HUES64 (cell line): ENCODE results near the gene DUSP22.

ENCODE experiments used
- H3K27ac ChIP-seq: 2 replicates; pipeline ENCODE4 v1.7.0; 2013; ENCODE audit warnings: low read depth, low read length, inconsistent platforms
- H3K27me3 ChIP-seq: 2 replicates; pipeline ENCODE4 v1.6.1; 2013; ENCODE audit warnings: mild to moderate bottlenecking, low read length; ENCODE audit not compliant: insufficient read depth
- H3K36me3 ChIP-seq: 2 replicates; pipeline ENCODE4 v1.6.1; 2013; ENCODE audit warnings: mild to moderate bottlenecking, low read length; ENCODE audit not compliant: insufficient read depth
- H3K4me1 ChIP-seq: 2 replicates; pipeline ENCODE4 v1.6.1; 2013; ENCODE audit warnings: mild to moderate bottlenecking, low read length, moderate library complexity; ENCODE audit not compliant: insufficient read depth
- H3K4me3 ChIP-seq: 2 replicates; pipeline ENCODE4 v1.5.1; 2013; ENCODE audit warnings: mild to moderate bottlenecking, low read length, moderate library complexity
- H3K9ac ChIP-seq: 2 replicates; pipeline ENCODE4 v1.6.1; 2013; ENCODE audit warnings: mild to moderate bottlenecking, low read depth, low read length
- H3K9me3 ChIP-seq: 2 replicates; pipeline ENCODE4 v1.6.1; 2013; ENCODE audit warnings: low read depth, low read length; ENCODE audit not compliant: insufficient read depth
- WGBS: fragments of 150-250, 120-280 bp; methylation state at CpG from one replicate; pipeline ENCODE4 v1.1.7; 2013; ENCODE audit warnings: missing lambda C conversion rate; 5-methylcytosine and 5-hydroxymethylcytosine counted together

Gene DUSP22

DNA sequence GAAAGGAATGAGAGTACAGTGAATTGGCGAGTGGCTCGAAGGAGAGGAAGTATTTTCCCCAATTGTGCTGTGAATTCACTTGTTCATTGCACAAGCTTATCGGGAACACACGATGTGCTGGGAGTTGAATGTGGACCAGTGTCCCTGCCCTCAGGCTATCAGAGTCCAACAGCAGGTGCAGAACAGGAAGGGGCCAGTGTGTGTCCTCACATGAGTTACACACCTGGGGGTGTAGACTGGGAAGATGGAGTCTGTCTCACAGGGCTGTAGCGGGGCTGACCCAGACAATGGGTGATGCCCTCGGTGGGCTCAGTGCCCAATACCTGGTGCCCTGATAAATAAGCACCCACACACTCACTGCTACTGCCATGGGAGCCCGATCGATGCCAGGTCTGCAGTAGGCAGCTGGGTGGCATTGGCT lies 14.4 kb downstream of the DUSP22 start:
- H3K4me1 ChIP-seq: no peaks in the 10 kb centered on the region
- no peak overlapping the region for H3K9ac ChIP-seq
- WGBS: 96% methylated on average over 8 of the region's 8 CpGs
- no peak overlapping the region for H3K4me3 ChIP-seq
- H3K27me3 ChIP-seq: no peaks in the 10 kb centered on the region
- peaks cover 13% of the 10 kb centered on the region for H3K9me3 ChIP-seq
- H3K27ac ChIP-seq: no peak overlapping the region
- H3K36me3 ChIP-seq: no peaks in the 10 kb centered on the region

GRCh38 chr6:307065-307814 lies 15.0 kb downstream of the DUSP22 start:
- H3K9me3 ChIP-seq: peaks cover 7% of the 10 kb centered on the region
- no peaks in the 10 kb centered on the region for H3K27me3 ChIP-seq
- H3K27ac ChIP-seq: no peak overlapping the region
- H3K4me3 ChIP-seq: no peak overlapping the region
- WGBS: 90% methylated on average over 15 of the region's 15 CpGs
- H3K36me3 ChIP-seq: no peaks in the 10 kb centered on the region
- H3K4me1 ChIP-seq: no peaks in the 10 kb centered on the region
- no peak overlapping the region for H3K9ac ChIP-seq

DNA sequence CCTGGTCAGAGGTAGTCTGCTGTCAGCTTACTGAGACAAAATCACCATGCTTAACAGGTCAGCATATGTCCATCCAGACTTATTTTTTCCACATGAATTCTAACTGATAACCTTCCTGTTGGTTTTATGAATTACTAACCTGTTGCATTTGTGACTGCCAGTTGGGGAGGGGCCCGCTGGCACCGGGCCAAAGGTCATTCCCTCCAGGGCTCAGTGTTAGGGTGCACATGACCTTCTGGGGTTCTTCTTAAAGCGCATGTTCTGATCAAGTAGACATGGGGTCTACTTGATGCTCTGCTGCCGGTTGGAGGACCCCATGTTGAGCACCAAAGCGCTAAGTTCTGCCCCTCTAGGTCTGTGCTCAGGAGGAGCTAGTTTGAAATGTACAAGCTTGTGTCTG lies 15.6 kb downstream of the DUSP22 start:
- H3K9me3 ChIP-seq: peaks cover 3% of the 10 kb centered on the region
- H3K27me3 ChIP-seq: no peaks in the 10 kb centered on the region
- no peak overlapping the region for H3K27ac ChIP-seq
- no peaks in the 10 kb centered on the region for H3K4me1 ChIP-seq
- no peak overlapping the region for H3K4me3 ChIP-seq
- WGBS: 85% methylated on average over 5 of the region's 5 CpGs
- H3K9ac ChIP-seq: no peak overlapping the region
- H3K36me3 ChIP-seq: no peaks in the 10 kb centered on the region

- Histone ChIP-seq H3K36me3 (no peaks in the 10 kb centered on the region), H3K9ac (no peak overlapping the region), H3K9me3 (peaks cover 3% of the 10 kb centered on the region), H3K27ac (no peak overlapping the region), H3K4me3 (no peak overlapping the region), H3K27me3 (no peaks in the 10 kb centered on the region), H3K4me1 (no peaks in the 10 kb centered on the region)
- 93% methylated on average over 10 of the region's 10 CpGs for WGBS
Observed at GRCh38 chr6:308307-308706, 16.0 kb downstream of the DUSP22 start.

DNA sequence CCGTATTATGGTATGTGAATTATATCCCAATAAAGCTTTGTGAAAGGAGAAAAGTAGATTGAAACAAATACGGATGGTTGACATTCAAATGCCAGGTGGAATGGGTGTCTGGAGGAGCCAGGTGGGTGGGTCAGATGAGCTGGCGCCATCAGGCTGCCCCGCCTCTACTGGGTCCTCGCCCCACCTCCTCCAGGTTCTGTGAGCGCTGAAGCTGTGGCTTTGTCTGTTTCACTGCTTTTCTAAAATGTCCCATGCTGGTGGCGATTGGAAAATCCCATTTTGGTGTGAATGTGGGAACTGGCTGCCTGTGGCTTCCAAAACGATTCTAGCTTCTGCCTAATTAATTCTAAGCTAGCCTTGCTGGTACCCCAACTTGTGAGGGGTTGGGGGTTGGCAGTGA lies 16.5 kb downstream of the DUSP22 start:
- H3K9ac ChIP-seq: no peak overlapping the region
- no peak overlapping the region for H3K27ac ChIP-seq
- peaks cover 3% of the 10 kb centered on the region for H3K9me3 ChIP-seq
- no peaks in the 10 kb centered on the region for H3K36me3 ChIP-seq
- H3K4me1 ChIP-seq: 0 out of 2 replicates have a peak, but pooled peaks cover 3% of the 10 kb centered on the region
- no peaks in the 10 kb centered on the region for H3K27me3 ChIP-seq
- no peak overlapping the region for H3K4me3 ChIP-seq
- 84% methylated on average over 8 of the region's 8 CpGs for WGBS

DNA sequence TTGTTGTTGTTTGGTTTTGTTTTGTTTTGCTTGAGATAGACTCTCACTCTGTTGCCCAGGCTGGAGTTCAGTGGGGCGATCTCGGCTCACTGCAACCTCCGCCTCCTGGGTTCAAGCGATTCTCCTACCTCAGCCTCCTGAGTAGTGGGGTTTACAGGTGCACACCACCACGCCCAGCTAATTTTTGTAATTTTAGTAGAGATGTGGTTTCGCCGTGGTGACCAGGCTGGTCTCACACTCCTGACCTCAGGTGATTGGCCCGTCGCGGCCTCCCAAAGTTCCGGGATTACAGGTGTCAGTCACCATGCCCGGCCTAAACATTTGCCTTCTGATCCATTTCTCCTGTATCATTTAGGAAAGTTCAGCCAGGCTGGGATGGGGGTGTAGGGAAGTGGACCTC lies 17.7 kb downstream of the DUSP22 start:
- no peak overlapping the region for H3K4me3 ChIP-seq
- no peak overlapping the region for H3K27ac ChIP-seq
- WGBS: 96% methylated on average over 12 of the region's 12 CpGs
- H3K27me3 ChIP-seq: no peaks in the 10 kb centered on the region
- 0 out of 2 replicates have a peak, but pooled peaks cover 6% of the 10 kb centered on the region for H3K4me1 ChIP-seq
- H3K9ac ChIP-seq: no peak overlapping the region
- no peaks in the 10 kb centered on the region for H3K36me3 ChIP-seq
- H3K9me3 ChIP-seq: peaks cover 8% of the 10 kb centered on the region

- no peaks in the 10 kb centered on the region for H3K36me3 ChIP-seq
- no peak overlapping the region for H3K27ac ChIP-seq
- no peak overlapping the region for H3K9ac ChIP-seq
- H3K4me1 ChIP-seq: 0 out of 2 replicates have a peak, but pooled peaks cover 6% of the 10 kb centered on the region
- H3K27me3 ChIP-seq: no peaks in the 10 kb centered on the region
- no peak overlapping the region for H3K4me3 ChIP-seq
- 88% methylated on average over 2 of the region's 2 CpGs for WGBS
- H3K9me3 ChIP-seq: peaks cover 5% of the 10 kb centered on the region
Observed at GRCh38 chr6:310671-311070, 18.4 kb downstream of the DUSP22 start.

DNA sequence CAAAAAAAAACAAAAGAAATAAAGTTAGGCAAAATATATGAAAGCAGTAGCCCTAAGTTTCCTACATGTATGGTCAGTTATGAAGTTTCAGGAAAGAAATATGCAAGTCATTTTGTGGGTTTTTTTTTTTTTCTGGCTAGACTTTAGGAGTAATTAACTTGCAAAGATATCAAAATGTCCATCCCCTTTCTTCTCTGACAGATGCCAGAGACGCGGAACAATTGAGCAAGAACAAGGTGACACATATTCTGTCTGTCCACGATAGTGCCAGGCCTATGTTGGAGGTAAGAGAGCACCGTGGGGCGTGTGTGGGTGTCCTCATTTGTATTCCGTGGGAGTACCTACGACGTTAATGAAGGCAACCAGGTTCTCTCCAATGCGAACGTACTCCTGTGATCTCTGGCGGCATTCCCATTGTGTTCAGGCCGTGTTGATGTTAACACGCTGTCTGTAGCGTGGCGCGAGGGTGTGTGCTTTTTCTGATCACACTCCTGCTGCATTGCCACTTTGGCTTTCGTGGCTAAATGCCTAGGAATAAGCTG lies 19.5 kb downstream of the DUSP22 start:
- peaks cover 5% of the 10 kb centered on the region for H3K9me3 ChIP-seq
- H3K27ac ChIP-seq: no peak overlapping the region
- no peaks in the 10 kb centered on the region for H3K27me3 ChIP-seq
- H3K9ac ChIP-seq: no peak overlapping the region
- 0 out of 2 replicates have a peak, but pooled peaks cover 6% of the 10 kb centered on the region for H3K4me1 ChIP-seq
- H3K4me3 ChIP-seq: no peak overlapping the region
- no peaks in the 10 kb centered on the region for H3K36me3 ChIP-seq
- WGBS: 90% methylated on average over 17 of the region's 17 CpGs

DNA sequence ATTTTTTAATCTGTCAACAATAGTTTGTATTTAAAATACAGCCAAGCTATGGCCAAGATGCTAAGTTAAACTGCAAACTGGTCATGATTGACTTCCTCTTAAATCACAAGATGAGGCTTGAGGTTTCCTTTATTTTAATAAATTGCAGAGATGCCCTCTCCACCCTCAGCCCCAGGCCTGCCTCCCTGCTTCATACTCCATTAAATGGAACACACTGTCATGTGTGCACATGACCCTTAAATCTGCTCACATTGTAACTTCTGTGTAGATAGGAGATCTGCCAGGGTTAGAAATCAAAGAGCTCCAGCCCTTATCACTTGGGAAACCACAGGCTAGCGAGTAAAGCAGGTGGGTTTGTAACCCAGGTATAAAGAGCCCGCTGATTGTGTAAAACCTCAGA lies 20.8 kb downstream of the DUSP22 start:
- 0 out of 2 replicates have a peak, but pooled peaks cover 6% of the 10 kb centered on the region for H3K4me1 ChIP-seq

GRCh38 chr6:313917-314316 lies 21.6 kb downstream of the DUSP22 start:
- no peak overlapping the region for H3K9ac ChIP-seq
- WGBS: 94% methylated on average over 10 of the region's 10 CpGs
- no peak overlapping the region for H3K27ac ChIP-seq
- H3K4me1 ChIP-seq: 0 out of 2 replicates have a peak, but pooled peaks cover 6% of the 10 kb centered on the region
- H3K27me3 ChIP-seq: no peaks in the 10 kb centered on the region
- peaks cover 9% of the 10 kb centered on the region; the same call in 1 of the 2 replicates for H3K9me3 ChIP-seq
- no peak overlapping the region for H3K4me3 ChIP-seq
- H3K36me3 ChIP-seq: no peaks in the 10 kb centered on the region

More for the DNA sequence above, 20.8 kb downstream of the DUSP22 start:
- Histone ChIP-seq H3K4me3 (no peak overlapping the region), H3K27me3 (no peaks in the 10 kb centered on the region), H3K36me3 (no peaks in the 10 kb centered on the region), H3K9ac (no peak overlapping the region), H3K9me3 (peaks cover 7% of the 10 kb centered on the region), H3K27ac (no peak overlapping the region)
- WGBS: 84% methylated on average over 2 of the region's 2 CpGs

- Histone ChIP-seq H3K4me3 (no peak overlapping the region), H3K9ac (no peak overlapping the region), H3K4me1 (0 out of 2 replicates have a peak, but pooled peaks cover 6% of the 10 kb centered on the region), H3K9me3 (peaks cover 9% of the 10 kb centered on the region; the same call in 1 of the 2 replicates), H3K27ac (no peak overlapping the region), H3K36me3 (no peaks in the 10 kb centered on the region), H3K27me3 (no peaks in the 10 kb centered on the region)
- WGBS: 91% methylated on average over 5 of the region's 5 CpGs
Observed at GRCh38 chr6:314377-314776, 22.1 kb downstream of the DUSP22 start.
